ENCODE results near the gene ACTR1A.
"Not testable (repeated sequence)": the region's sequence is repeated elsewhere in the genome, so short reads cannot be mapped to it uniquely, and the experiment has no call there.

ACTR1A gene

DNA sequence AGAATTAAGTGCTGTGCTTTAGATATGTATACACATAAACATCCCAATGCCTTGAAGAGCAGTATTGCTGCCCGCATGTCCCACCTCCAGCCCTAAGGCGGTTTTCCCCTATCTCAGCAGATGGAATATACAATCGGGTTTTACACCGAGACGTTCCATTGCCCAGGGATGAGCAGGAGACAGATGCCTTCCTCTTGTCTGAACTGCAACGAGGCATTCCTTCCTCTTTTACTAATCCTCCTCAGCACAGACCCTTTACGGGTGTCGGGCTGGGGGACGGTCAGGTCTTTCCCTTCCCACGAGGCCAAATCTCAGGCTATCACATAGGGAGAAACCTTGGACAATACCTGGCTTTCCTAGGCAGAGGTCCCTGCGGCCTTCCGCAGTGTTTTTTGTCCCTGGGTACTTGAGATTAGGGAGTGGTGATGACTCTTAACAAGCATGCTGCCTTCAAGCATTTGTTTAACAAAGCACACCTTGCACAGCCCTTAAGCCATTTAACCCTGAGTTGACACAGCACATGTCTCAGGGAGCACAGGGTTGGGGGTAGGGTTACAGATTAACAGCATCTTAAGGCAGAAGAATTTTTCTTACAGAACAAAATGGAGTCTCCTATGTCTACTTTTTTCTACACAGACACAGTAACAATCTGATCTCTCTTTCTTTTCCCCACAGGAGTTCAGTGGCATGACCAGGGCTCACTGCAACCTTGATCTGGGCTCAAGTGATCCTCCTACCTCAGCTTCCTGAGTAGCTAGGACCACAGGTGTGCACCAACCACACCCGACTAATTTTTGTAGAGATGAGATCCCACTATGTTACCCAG lies 47.6 kb downstream of the ACTR1A start:
- DNase-seq (ENCODE audit: low read depth in 2 of 2), result not testable (repeated sequence)

DNA sequence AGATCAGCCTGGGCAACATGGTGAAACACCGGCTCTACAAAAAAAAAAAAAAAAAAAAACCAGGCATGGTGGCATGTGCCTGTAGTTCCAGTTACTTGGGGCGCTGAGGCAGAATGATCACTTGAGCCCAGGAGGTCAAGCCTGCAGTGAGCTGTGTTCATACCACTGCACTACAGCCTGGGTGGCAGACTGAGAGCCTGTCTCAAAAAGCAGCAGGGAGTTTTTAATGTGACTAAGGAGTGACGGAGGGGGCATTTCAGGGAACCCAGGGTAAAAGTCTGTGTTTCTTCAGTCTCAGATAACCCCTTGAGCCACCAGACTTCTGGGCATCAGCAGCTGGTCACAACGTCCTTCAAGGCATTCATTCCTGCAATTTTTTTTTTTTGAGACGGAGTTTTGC lies 49.0 kb downstream of the ACTR1A start:
- no peak for DNase-seq (ENCODE audit: low read depth in 2 of 2)

DNA sequence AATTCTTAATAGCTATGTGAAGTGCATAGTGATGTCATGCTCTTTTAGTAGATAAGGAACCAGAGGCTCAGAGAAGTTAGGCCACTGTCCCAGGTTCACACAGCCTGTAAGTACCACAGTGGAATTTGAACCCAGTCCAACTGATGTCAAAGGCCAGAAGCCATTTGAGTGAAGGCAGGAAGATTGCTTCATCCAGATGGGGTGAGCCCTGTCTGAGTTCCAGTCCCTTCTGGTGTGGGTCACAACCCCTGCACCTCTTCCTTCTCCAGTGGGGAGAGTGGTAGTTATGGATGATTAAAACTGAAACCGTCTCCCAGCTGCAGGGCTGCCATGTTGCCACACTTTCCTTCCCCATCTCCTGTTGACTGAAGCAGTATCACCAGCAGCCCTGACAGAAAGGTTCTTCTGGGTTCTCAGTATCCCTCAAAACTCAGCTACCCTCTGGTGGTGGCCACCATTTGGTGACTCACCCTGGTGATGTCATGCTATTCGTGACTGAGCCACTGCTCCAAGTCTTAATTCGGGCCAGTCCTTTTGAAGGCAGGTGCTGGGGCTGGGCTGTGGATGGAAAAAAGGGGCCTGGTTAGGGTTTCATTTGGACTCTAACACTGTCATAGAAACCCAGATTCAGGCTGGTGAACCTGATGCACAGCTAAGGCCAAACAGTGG lies 49.7 kb downstream of the ACTR1A start:
- no peak for DNase-seq (ENCODE audit: low read depth in 2 of 2)

DNA sequence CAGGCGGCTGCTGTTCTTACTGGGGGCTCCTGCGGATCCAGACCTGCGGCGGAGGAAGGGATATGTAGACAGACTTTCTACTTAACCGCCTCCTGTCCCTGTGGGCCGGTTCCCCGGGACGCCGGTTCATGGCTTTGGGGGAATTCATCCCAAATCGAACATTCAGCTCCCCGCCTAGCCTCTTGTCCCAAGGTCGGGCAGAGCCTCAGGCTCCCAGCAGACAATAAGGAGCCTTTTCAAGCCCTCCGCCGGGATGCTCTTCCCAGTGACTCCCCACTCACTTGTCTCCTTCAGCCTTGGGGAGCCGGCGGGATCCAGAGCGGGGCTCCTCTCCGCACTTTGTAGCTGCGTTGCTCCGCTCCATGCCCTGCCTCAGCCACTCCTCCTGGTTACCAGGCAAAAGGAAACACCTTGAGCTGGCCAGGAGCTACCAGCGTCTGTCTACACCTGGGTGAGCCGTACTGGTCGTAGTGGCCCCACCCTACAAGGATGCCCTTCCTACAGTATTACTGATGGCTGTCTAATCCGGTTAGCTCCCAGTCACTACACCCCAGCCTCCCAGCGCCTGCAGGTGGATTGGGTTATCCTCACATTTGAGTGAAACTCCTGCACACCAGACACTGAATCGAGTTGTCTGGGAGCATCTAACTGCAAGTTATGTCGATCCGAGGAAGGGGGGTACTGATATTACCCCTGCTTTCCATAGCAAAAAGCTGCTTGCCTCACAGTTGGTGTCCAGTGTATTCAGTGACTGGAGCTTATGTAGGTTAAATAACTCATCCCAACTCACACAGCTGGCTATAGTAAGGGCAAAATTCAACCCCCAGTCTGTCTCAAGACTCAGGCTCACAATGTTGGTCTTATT lies 51.2 kb downstream of the ACTR1A start, which contains the start of gene C10orf95:
TSS of gene C10orf95 (minus strand) at position 439 of the 865 bp plus-strand sequence. CDS start 450 bp downstream, outside the sequence.
- DNase-seq (ENCODE audit: low read depth in 2 of 2), result no peak

DNA sequence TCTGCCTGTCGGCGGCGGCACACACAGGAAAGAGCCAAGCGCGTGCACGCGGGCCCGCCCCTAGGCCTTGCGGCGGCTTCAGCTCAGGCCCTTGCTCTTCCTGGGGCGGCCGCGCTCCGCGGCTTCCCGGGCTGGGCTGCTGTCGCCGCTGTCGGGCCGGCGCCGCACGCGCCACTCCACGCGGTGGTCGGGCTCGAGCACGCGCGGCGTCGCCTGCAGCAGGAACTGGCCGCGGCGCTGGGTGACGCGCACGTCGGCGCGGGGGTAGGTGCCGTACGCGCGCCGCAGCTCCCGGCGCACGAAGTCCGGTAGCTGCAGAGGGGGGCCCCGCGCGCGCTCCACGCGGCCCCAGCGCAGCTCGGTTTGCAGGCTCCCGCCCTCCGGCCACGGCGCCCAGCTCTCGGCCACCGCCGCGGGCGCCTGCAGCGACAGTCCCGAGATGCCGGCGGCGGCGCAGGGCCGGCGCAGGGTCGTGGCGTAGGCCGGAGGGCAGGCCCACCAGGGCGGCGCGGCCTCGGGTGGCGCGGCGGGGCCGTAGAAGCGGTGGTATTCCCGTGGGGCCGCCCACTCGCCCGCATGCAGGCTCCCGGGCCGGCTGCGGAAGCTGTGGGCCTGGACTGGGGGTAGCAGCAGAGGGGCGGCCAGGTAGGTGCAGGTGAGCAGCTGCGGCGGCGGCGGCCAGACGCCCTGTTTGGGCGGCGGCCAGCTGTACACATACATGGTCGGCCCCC lies 52.0 kb downstream of the ACTR1A start:
- peak in 1 of 2 experiments; percentile 33 for DNase-seq (ENCODE audit: low read depth in 2 of 2)

DNA sequence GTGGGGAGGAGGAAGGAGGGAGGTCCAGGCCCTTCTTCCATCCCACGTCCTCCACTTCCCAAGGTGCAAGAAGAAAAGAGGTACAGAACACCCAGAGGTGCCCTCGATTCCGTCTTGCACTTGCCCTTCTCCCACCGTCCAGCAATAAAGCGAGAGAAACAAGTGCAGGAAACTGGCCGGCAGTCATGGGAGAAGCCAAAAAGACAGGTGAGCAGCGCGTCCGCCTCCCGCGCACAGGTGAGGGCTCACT lies 52.5 kb downstream of the ACTR1A start:
- no peak for DNase-seq (ENCODE audit: low read depth in 2 of 2)

DNA sequence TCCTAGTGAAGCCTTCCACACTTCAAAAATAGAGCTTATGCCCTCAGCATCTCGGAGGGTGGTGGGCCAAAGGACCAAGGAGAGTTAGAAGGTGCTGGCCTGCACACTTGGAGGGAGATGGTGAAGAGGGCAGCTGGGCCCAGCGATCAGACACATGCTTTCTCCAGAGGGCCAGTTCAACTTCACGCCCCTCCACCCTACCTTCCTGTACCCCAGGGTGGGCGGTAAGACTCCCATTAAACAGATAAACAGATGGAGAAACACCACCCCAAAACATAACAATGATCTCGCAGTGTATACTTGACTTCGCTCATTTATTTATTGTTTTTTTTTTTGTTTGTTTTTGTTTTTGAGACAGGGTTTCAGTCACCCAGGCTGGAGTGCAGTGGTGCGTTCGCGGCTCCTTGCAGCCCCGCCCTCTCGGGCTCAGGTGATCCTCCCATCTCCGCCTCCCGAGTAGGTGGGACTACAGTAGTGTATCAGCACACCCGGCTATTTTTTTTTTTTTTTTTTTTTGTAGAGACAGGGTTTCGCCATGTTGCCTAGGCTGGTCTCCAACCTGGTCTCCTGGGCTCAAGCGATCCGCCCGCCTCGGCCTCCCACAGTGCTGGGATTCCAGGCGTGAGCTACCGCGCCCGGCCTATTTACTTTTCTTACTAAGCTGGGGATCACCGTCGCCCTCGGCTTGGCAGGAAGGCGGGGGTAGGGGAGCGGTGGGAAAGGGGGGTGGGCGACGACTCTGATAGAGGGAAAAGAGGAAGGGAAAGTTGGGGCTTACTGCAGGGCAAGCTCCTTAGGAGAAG lies 53.0 kb downstream of the ACTR1A start:
- DNase-seq (ENCODE audit: low read depth in 2 of 2), result no peak

DNA sequence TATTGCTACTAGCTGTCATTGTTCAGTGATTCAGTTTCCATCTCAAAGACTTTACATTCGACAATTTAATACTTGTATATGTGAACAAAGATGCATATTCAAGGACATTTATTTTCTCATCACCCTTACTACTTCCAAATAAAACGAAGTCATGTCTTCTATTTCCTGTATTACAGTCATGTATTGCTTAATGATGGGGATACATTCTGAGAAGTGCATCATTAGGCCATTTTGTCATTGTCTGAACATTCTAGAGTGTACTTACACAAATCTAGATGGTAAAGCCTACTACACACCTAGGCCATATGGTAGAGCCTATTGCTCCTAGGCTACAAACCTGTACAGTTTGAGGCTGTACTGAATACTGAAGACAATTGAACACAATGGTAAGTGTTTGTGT lies 57.7 kb downstream of the ACTR1A start:
- no peak for DNase-seq (ENCODE audit: low read depth in 2 of 2)

DNA sequence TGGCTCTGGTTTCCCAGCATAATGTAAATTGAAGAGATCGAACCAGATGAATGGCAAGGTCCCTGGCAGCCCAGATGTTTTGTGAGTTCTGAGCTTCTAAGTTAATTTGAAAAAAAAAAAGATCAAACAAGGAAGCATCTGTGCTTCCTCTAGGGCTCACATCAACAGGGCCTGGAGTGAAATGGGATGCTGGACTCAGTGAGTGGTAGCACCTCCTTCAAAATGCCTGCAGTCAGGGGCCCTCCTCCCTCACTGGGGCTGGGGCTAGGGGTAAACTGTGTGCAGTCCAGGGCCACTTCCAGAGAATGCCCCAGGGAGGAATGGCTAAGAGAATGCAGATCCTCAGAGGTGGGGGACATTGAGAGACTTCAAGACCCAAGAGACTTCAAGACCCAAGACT lies 64.1 kb downstream of the ACTR1A start:
- no peak for DNase-seq (ENCODE audit: low read depth in 2 of 2)

DNA sequence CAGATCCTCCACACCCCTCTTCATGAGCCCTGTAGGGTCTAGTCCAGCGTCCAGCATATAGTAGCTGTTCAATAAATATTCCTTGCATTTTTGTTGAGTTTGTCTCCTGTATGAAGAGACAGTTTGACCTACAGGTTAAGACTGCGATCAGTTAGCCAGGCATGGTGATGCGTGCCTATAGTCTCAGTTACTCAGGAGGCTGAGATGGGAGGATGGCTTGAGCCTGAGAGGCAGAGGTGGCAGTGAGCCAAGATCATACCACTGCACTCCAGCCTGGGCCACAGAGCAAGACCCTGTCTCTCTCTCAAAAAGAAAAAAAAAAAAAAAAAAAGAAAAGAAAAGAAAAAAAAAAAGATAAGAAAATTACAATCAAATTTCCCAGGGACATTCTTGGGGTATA lies 65.0 kb downstream of the ACTR1A start:
- DNase-seq (ENCODE audit: low read depth in 2 of 2), result no peak

DNA sequence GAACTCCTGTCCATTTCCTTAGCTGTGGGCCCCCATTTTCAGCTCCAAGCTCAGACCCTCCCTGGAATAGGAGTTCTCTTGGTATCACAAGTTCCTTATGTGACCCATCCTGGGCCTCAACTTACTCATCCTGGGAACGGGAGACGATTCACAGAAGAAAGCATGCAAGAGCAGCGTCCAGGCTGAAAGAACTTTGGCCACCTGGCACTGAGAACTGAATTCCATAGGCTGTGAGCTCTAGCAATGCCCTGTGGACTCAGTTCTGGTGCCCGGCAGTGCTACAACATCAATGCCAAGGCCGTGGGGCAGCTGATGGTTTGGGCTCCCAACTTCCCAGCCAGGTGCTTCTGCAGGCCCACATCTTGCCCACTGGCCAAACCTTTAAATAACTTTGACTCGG lies 66.2 kb downstream of the ACTR1A start:
- no peak for DNase-seq (ENCODE audit: low read depth in 2 of 2)

DNA sequence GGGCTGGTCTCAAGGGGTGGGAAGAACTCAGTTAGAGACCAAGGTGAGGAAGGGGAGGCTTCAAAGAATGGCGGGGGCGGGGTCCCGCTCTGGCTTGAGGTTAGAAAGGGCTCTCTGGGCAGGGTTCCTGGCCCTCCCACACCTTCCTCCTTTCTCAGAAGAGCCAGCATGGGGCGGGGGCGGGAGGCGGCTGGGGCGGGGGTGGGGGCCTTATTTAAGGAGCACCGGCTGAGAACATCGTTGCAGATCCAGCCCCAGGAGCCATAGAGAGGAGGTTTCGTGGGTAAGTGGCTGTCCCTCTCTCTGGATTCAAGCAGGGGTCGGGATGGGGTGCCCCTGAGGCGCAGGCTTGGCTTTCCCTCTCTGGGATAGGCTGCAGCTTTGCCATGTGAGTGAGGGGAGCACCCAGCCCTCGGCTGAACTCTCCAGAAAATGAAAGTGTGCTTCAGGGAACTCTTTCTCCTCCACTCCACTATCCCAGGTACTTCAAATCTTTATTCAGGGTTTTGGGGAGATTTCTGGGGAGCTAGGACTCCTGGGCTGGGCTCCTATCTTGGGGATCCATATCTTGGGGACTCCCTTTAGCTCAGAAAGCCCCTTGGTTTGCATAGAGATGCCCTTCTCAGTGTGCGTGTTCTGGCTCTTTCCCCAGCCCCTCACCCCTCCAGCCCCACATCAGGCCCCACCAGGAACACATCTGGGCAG lies 66.8 kb downstream of the ACTR1A start:
- no peak for DNase-seq (ENCODE audit: low read depth in 2 of 2)

DNA sequence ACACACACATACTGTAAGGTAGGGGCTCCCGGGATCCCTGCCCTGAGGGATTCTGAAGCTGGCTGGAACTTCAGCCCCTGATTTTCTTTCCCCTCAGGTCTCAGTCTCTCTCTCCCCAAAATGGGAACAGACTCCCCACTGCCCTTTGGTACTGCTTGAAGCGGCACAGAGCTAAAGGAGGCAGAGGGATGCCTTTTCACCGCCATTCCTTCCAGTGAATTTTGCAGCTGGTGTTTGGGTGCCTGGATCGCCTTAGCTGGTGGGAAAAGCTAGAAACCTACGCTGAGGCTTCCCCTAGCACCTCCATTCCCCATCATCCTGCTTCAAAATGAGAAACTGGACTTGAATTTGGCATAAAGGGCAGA lies 67.4 kb downstream of the ACTR1A start:
- DNase-seq (ENCODE audit: low read depth in 2 of 2), result no peak

DNA sequence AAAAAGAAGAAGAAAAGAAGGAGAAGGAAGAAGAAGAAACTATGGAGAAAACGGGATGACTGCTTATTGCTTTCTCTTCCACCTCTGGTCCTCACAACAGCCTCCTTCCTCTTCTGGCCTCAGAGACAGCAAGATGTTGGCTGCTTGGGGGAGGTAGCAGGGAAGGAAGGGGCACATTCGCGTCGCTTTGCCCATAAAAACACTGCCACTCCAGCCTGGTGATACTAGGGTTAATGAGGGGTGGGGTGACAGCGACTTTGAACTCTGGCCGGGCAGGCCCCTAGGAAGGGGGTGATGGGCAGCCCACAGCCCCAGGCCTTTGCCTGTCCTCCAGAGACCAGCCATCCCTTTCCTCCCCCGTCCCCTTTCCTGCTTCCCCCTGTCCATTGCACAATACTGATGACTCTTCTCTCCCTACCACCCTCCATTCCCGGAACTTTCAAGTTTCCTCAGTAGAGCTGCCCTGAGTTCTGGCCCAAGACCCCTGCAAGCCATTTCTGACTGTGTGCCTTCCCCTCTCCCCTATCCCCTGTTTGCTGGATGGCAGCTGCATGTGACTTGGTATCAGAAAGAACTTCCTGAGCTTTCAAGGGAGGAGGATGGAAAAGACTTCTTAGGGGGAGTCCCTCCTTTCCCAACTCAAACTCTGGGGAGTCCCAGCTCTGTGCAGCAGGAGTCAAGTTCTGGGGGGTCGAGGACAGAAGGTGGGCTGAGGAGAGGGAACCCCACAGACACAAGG lies 67.9 kb downstream of the ACTR1A start:
- no peak for DNase-seq (ENCODE audit: low read depth in 2 of 2)

DNA sequence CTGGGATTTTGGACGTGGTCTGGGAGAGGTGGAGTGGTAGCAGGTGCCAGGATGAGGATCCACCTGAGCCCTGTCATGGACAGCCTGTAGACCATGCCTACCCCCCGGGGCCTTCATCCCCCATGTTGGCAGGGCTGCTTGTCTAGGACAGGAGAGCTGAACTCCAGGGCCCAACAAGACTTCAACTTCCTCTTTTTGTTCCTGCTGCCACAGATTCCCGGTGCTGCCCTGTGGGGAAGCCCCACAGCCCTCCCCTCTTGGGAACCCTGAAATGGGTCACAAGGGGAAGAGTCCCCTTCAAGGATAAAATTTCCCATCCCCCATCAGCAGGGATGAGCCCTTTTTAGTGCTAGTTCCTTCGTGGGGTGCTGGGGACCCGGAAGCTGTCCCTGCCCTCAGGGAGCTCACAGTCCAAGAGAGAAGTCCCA lies 68.9 kb downstream of the ACTR1A start:
- DNase-seq (ENCODE audit: low read depth in 2 of 2), result no peak

DNA sequence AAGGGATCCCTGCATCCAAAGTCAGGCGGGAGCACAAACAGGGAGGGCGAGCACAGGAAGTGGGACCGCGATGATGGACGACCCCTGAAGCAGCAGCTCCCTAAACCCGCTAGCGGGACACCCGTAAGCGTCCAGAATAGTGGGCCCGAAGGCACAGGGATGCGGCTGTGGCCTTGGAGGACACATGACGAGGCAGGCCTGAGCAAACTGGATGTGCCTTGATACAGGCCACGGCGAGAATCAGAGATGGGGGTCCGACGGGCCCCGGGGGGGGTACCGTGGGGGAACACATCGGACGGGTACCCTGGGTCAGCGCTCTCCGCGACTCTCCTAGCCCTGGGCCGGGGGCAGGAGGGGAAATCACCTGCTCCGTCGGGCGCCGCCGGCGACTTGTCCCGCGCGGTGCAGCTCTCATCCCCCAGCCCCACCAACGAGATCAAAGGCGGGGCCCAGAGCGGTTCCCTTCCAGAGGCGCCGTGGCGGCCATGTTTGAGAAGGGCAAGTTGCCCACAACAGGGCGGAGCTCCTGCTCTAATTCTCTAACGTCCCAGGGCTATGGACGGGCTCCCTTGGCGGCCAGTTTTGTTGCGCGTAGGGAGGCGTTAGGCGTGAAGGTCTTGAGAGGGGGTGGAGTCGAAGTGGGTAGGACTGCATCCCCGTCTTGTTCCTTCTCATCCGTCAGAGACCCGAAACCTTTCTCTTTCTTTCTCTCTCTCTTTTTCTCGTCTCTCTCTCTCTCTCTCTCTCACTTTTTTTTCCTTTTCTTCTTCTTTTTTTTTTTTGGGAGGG lies 70.2 kb downstream of the ACTR1A start, which contains the start of gene CUEDC2:
TSS of gene CUEDC2 (minus strand) at position 413 of the 789 bp plus-strand sequence. CDS start 7,386 bp downstream, outside the sequence.
- peak; percentile 95 for DNase-seq (ENCODE audit: low read depth in 2 of 2)

DNA sequence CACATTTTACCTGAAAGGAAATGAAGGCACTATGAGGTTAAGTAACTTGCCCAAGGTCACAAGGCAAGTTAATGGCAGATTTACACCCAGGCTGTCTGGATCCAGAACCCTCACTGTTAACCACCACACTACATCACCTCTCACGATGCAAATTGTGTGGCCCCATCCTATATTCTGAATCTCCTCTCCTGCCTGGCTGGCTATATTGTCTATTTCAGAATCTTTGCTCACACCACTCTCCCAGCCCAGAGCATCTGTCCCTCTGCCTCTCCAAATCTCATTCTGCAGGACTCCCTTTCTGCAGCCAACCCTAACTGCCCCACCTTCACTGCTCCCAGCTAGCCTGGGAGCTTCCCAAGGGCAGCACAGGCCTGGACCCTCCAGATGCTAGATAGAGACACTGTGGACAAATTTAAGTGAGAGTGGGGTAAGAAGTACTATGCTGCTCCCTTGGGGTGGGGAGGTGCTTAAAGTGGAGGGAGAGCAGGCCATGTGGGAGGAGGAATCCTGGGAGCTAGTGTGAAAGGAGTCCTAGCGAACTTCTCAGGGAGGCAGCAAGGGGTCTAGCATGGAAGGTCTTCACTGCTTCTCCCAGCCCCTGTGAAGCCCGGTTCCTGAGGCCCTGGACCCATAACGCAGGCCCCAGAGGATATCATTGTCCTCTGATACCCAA lies 70.9 kb downstream of the ACTR1A start:
- DNase-seq (ENCODE audit: low read depth in 2 of 2), result no peak

DNA sequence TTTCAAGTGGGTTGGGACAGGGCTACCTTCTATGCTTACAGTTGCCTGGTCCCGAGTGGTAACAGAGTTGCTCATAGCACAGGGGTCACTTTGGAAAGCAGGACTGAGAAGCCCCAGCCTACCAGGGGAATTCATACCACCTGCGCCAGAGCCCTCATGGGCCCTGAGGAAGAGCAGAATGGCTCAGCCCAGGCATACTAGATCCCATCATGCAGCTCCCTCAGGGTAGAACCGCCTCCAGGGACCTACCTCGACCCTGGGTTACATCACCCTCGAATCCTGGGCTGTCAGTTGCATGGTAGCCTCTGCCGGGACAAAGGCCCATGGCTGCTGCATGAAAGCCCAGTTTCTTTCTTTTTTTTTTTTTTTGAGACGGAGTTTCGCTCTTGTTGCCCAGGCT lies 73.0 kb downstream of the ACTR1A start:
- no peak for DNase-seq (ENCODE audit: low read depth in 2 of 2)

All from fibroblast of skin of left biceps (primary cell).